Measurements from ENCODE around the gene TMEM132C. TPM values are rescaled to one million over a fixed set of nuclear protein-coding genes. Genes with fewer than 3 reads are reported as not detected.

TMEM132C gene
- total and polyA plus RNA-seq, 2 donors (not counting 1 experiment from before 2014, with no cell fraction given): not detected

GRCh38 chr12:128510511-128510910 is 243.5 kb downstream of the TMEM132C start:
- Mint-ChIP-seq H3K27me3 (no peaks in the 10 kb centered on the region), H3K4me3 (no peak overlapping the region), H3K4me1 (no peaks in the 10 kb centered on the region), H3K9me3 (ENCODE audit: insufficient read depth) (peaks cover 3% of the 10 kb centered on the region), H3K27ac (no peak overlapping the region)
- TF ChIP-seq CTCF (IDR thresholded peaks at IDR 0.05) (no peak), EZH2 (IDR thresholded peaks at IDR 0.05; ENCODE audit: borderline replicate concordance, insufficient read depth, low read depth, low read length, poor library complexity, severe bottlenecking) (no peak)
- Histone ChIP-seq H3K9ac (ENCODE audit: low read length) (no peak overlapping the region), H2AFZ (ENCODE audit: insufficient read depth, low read depth, low read length, poor library complexity, severe bottlenecking) (no peak overlapping the region), H3K4me2 (replicated peaks; ENCODE audit: low read depth, low read length, poor library complexity, severe bottlenecking) (no peak overlapping the region), H3K27me3 (replicated peaks in 1 of 4; ENCODE audit: control extremely low read depth in 1 of 4, control insufficient read depth in 3 of 4, insufficient read depth in 4 of 4, low read length in 3 of 4) (no peaks in the 10 kb centered on the region), H3K36me3 (replicated peaks in 1 of 2; ENCODE audit: control extremely low read depth in 1 of 2, control insufficient read depth in 1 of 2, extremely low read depth in 1 of 2, insufficient read depth in 2 of 2, low read length in 1 of 2) (no peaks in the 10 kb centered on the region), H3K4me1 (ENCODE audit: control insufficient read depth in 2 of 2, insufficient read depth in 2 of 2, low read length in 2 of 2) (no peaks in the 10 kb centered on the region), H3K79me2 (ENCODE audit: control insufficient read depth, insufficient read depth, low read length) (no peaks in the 10 kb centered on the region), H4K20me1 (ENCODE audit: control insufficient read depth, insufficient read depth, low read length, poor library complexity, severe bottlenecking) (no peaks in the 10 kb centered on the region), H3K4me3 (ENCODE audit: control extremely low read depth in 1 of 5, extremely low read depth in 1 of 5, insufficient read depth in 1 of 5, low read depth in 2 of 5, low read length in 4 of 5) (no peak overlapping the region), H3K9me3 (ENCODE audit: control extremely low read depth in 1 of 3, control insufficient read depth in 2 of 3, insufficient read depth in 1 of 3, low read length in 2 of 3) (peaks cover 0 to 42% (median 0%) of the 10 kb centered on the region in 3 donors), H3K27ac (ENCODE audit: low read length in 2 of 2) (no peak overlapping the region)
- ChIA-PET CTCF (no interaction called here), POLR2A (no interaction called here)
- DNase-seq (no peak), ATAC-seq (ENCODE audit: low read depth) (no peak)
- 88% methylated on average over 7 of the region's 8 CpGs for WGBS (ENCODE audit: insufficient coverage)
- intact Hi-C loops (cut with micrococcal nuclease): no loop called here

GRCh38 chr12:128513331-128513730 is 246.4 kb downstream of the TMEM132C start:
- no peaks in the 10 kb centered on the region for H3K4me1 ChIP-seq (ENCODE audit: control insufficient read depth in 2 of 2, insufficient read depth in 2 of 2, low read length in 2 of 2)
- TF ChIP-seq CTCF (IDR thresholded peaks at IDR 0.05) (no peak), EZH2 (IDR thresholded peaks at IDR 0.05; ENCODE audit: borderline replicate concordance, insufficient read depth, low read depth, low read length, poor library complexity, severe bottlenecking) (no peak)
- H4K20me1 ChIP-seq (ENCODE audit: control insufficient read depth, insufficient read depth, low read length, poor library complexity, severe bottlenecking): no peaks in the 10 kb centered on the region
- POLR2A ChIA-PET: no interaction called here
- no peak overlapping the region for H3K9ac ChIP-seq (ENCODE audit: low read length)
- CTCF ChIA-PET: no interaction called here
- H3K36me3 ChIP-seq (replicated peaks in 1 of 2; ENCODE audit: control extremely low read depth in 1 of 2, control insufficient read depth in 1 of 2, extremely low read depth in 1 of 2, insufficient read depth in 2 of 2, low read length in 1 of 2): no peaks in the 10 kb centered on the region
- H3K27me3 ChIP-seq (replicated peaks in 1 of 4; ENCODE audit: control extremely low read depth in 1 of 4, control insufficient read depth in 3 of 4, insufficient read depth in 4 of 4, low read length in 3 of 4): no peaks in the 10 kb centered on the region
- no peak for ATAC-seq (ENCODE audit: low read depth)
- no peak overlapping the region for H3K4me3 Mint-ChIP-seq
- no peak overlapping the region for H3K27ac Mint-ChIP-seq
- H3K27ac ChIP-seq (ENCODE audit: low read length in 2 of 2): no peak overlapping the region
- no peak for DNase-seq
- peaks cover 0 to 46% (median 0%) of the 10 kb centered on the region in 3 donors for H3K9me3 ChIP-seq (ENCODE audit: control extremely low read depth in 1 of 3, control insufficient read depth in 2 of 3, insufficient read depth in 1 of 3, low read length in 2 of 3)
- intact Hi-C loops (cut with micrococcal nuclease): no loop called here
- peaks cover 2% of the 10 kb centered on the region for H3K9me3 Mint-ChIP-seq (ENCODE audit: insufficient read depth)
- H3K4me3 ChIP-seq (ENCODE audit: control extremely low read depth in 1 of 5, extremely low read depth in 1 of 5, insufficient read depth in 1 of 5, low read depth in 2 of 5, low read length in 4 of 5): no peak overlapping the region
- no peak overlapping the region for H3K4me2 ChIP-seq (replicated peaks; ENCODE audit: low read depth, low read length, poor library complexity, severe bottlenecking)
- no peaks in the 10 kb centered on the region for H3K4me1 Mint-ChIP-seq
- 85% methylated on average over 5 of the region's 6 CpGs for WGBS (ENCODE audit: insufficient coverage)
- no peaks in the 10 kb centered on the region for H3K27me3 Mint-ChIP-seq
- no peak overlapping the region for H2AFZ ChIP-seq (ENCODE audit: insufficient read depth, low read depth, low read length, poor library complexity, severe bottlenecking)
- no peaks in the 10 kb centered on the region for H3K79me2 ChIP-seq (ENCODE audit: control insufficient read depth, insufficient read depth, low read length)

All from B cell (primary cell).